Stimulated activated CD4-positive, alpha-beta T cell treated with anti-CD3 and anti-CD28 coated beads, Interleukin-12 subunit alpha, Interleukin-12 subunit beta, amount 100 ng/mL, for 24 hours (primary cell): Measurements from ENCODE around the gene KRTAP4-16.
"Not testable (repeated sequence)": the region's sequence is repeated elsewhere in the genome, so short reads cannot be mapped to it uniquely, and the experiment has no call there.

ENCODE experiments used
- DNase-seq, 2 experiments: peaks; one replicate each; pipeline ENCODE4 v3.0.0-alpha.2; 2020; ENCODE audit warnings: low read depth in 2 of 2

Gene KRTAP4-16

DNA sequence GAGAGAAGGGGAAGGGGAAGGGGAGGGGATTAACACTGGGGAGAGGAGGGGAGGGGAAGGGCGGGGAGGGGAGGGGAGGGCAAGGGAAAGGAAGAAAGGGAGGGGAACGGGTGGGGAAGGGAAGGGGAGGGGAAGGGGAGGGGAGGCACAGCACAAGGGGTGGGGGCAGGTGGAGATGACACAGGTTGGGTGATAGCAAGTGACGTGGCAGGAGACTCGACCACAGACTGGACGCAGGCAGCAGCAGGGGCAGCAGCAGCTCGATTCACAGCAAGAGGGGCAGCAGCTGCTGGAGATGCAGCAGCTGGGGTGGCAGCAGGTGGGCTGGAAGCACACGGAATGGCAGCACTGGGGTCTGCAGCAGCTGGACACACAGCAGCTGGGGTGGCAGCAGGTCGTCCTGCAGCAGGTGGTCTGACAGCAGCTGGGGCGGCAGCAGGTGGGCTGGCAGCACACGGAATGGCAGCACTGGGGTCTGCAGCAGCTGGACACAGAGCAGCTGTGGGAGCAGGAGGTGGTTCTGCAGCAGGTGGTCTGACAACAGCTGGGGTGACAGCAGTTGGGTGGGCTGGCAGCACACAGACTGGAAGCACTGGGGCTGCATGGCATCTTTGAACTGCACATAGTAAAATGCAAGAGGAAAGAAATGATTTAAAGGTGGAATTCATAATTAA, at the start of gene KRTAP4-16:
Gene KRTAP4-16, minus strand, starts transcription at position 624 of the 674 bp plus-strand sequence. Its CDS starts 0 bp downstream, at position 624.
- DNase-seq, result no peak

DNA sequence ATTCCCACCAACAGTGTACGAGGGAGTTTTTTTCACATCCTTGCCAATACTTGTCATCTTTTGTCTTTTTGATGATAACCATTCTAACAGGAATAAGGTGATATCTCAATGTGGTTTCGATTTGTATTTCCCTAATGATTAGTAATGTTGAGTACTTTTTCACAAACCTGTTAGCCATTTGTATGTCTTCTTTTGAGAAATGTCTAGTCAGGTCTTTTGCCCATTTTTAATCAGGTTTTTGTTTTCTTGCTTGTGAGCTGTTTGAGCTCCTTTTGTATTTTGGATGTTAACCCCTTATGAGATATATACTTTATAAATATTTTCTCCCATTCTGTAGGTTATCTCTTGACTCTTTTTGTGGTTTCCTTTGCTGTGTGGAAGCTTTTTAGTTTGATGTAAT, 49.5 kb upstream of the KRTAP4-16 start:
- DNase-seq, result no peak

DNA sequence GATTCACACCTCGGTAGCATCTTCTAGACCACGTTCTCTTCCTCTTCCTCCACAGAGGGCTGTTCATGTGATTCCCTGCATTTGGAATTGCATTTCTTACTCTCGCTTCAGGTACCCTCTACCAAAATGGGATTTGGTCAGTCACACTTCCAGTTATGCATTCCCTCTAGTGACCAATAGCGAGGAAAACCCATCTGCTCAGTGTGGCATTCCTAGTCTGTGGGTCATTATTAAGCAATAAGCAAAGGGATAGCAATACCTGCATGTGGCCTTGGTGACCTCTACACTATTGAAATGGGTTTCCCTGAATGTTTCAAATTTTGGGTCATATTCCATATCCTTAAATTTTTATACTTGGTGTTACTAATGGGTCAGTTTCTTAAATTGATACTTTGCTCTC, 48.0 kb upstream of the KRTAP4-16 start:
- no peak for DNase-seq

DNA sequence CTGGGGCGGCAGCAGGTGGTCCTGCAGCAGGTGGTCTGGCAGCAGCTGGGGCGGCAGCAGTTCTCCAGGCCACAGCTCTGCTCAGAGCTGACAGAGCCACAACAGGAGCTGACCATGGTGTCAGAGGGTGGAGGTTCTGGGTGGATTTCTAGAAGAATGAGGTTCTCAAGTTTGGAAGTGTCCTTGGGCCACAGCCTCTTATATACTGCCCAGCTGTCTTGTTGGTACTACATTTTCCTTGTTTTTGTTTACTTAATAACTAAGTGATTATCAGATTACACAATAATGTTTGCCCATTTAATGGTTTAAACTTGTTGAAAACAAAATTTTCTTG, 47.6 kb upstream of the KRTAP4-16 start, which contains the start of gene KRTAP4-5:
Gene KRTAP4-5, minus strand, starts transcription at position 174 of the 334 bp plus-strand sequence. Its CDS starts 58 bp downstream, at position 116.
- DNase-seq, result no peak

DNA sequence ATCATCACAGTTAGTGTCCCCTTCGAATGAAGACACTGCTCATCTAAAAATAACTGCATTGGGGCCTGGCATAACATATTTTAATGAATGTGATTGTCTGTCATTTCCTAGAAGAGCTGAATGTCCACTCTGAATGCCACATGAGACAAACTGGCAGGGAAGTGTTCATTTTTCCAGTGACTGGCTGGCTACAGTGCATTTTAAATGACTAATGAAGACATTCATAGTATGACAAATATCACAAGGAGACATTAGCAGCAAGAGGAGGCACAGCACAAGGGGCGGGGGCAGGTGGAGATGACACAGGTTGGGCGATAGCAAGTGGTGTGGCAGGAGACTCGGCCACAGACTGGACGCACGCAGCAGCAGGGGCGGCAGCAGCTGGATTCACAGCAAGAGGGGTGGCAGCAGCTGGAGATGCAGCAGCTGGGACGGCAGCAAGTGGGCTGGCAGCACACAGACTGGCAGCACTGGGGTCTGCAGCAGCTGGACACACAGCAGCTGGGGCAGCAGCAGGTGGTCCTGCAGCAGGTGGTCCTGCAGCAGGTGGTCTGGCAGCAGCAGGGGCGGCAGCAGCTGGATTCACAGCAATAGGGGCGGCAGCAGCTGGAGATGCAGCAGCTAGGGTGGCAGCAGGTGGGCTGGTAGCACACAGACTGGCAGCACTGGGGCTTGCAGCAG, 47.1 kb upstream of the KRTAP4-16 start:
- not testable (repeated sequence) for DNase-seq

DNA sequence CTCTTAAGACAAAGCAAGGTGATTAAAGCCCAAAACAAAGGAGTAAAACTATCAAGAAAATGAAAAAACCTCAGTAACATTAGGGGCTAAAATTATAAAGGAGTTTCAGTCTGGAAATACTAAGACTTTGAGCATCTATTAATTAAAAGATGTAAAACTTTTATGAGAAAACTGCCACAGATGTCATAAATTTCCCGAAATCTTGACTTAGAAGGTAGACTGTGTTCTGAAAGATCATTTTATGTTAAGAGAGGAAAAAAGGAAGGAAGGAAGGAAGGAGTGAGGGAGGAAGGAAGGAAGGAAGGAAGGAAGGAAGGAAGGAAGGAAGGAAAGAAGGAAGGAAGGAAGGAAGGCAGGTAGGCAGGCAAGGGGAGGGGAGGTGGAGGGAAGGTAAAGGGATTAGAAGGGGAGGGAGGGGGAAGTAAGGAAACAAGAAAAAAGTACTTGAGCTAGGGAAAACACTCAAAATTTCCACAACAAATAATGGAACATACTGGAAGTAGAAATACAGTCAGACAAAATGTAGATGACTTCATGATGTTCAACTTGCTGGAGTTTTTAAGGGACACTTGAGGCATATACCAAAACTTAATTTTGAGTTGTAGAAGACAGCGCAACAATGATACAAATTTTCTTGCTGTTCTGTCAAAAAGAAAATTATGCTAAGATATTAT, 45.7 kb upstream of the KRTAP4-16 start:
- DNase-seq, result no peak

DNA sequence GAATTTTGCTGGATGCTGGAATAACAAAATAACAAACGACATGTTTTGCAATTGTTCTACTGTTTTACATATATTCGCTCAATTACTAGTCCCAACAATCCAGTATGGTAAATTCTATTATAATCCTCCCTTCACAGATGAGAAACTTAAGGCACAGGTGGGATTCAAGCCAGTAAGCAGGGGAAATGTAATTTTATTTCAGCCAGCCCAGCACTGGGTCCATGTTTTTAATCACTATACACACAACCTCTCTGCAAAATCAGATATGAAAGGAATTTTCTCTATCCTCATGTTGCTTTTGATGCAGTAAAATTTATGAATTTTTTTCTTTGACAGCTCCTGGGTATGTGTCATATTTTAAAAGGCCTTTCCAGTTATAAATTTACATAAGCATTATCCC, 43.3 kb upstream of the KRTAP4-16 start:
- no peak for DNase-seq

DNA sequence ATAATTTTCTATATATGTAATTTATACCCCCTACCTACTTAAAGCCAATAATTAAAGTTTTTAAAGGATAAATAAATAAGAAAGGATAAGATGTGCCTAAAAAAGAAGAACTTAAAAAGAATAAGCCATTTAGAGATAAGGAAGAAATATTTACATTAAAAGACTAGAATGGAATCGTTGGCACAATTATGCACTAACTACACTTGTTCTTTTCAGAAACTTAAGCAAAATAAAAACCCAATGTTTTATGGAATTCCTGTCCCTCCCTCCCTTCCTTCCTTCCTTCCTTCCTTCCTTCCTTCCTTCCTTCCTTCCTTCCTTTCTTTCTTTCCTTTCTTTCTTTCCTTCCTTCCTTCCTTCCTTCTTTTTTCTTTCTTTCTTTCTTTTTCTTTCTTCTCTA, 42.8 kb upstream of the KRTAP4-16 start:
- no peak for DNase-seq

DNA sequence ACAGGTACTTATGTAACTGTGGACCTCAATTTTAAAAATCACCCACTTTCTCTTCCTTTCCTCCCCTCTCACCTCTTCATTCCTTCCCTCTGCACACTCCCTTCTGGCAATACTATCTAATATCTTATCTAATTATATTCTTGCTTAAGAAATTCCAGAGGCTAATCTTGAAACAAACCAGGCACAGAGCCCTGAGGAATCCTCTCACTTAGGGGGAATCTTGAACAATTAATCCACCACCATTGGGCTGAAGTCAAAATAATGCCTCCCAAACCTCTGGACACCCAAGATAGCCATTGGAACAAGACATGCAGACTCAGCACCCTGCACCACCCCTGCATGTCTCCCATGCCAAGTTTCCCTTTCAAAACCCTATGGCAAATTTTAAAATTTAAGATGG, 39.4 kb upstream of the KRTAP4-16 start:
- DNase-seq, result no peak

DNA sequence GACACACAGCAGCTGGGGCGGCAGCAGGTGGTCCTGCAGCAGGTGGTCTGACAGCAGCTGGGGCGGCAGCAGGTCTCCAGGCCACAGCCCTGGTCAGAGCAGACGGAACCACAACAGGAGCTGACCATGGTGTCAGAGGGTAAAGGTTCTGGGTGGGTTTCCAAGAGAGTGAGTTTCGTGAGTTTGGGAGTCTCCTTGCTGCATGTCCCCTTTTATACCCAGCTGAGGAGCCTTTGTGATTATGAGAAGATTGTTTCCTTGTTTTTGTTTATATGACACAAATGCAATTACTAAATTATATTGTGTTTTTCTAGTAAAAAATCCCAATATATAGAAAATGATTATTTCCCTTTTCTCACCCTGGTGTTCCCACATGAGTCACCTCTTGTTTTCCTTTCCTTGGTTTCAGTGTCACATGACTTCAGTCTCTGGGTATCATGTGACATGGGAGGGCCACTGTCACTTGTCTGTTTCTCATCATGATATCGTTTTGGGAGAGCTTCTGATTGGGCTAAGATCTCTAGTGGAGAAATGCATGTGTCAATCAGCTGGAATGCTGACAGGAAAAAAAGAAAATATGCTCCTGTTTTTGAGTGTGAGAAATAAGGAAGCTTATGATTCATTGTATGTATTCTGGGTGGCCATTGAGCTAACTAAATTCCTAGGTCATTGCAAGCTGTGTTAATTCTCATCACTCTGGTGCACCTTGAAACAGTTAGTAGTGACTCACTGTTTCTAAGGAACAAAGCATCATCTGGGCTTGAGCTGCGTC, 38.5 kb upstream of the KRTAP4-16 start, which contains the start of gene KRTAP4-6:
Gene KRTAP4-6, minus strand, starts transcription at position 185 of the 772 bp plus-strand sequence. Its CDS starts 57 bp downstream, at position 128.
- no peak for DNase-seq

DNA sequence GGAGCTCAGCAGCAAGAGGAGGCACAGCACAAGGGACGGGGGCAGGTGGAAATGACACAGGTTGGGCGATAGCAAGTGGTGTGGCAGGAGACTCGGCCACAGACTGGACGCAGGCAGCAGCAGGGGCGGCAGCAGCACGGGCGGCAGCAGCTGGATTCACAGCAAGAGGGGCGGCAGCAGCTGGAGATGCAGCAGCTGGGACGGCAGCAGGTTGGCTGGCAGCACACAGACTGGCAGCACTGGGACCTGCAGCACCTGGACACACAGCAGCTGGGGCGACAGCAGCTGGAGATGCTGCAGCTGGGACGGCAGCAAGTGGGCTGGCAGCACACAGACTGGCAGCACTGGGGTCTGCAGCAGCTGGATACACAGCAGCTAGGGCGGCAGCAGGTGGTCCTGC, 37.9 kb upstream of the KRTAP4-16 start:
- not testable (repeated sequence) for DNase-seq

DNA sequence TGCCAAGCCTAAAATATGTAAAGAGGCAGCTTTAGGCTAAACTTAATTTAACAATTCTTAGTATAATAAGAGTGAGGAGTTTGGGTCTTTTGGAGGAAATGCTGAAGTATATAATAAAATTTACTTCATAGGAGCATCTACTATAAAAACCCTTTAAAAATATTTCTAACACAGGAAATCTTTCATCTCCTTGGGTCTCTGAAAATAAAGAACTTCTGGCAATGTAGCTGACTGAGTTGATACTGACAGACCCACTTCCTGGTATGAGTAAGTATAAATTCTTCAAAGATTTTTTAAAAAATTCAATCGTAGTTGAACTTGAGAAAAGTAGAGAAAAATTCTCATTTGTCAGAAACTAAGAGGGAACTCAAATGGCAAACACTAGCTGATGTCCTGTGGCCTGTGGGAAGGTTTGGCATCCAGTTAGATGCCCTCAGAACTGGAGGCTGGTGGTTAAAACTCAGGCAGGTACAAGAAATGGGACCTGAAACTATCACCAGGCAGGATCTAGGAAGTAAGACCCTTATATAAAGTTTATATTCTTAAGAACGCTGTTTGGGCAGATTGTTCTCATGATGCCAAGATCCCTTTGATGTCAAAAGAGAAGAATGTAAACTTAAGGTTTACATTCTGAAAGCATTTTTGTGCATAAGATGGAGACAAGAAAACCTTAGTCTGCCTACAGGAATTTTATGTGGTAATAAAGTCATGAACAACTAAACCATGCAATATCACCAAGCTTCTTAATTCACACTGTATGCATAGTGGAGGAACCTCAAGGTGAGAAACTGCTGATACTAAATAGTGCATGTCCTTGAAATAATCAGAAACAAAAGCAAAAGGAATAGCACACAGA, 32.1 kb upstream of the KRTAP4-16 start:
- no peak for DNase-seq

DNA sequence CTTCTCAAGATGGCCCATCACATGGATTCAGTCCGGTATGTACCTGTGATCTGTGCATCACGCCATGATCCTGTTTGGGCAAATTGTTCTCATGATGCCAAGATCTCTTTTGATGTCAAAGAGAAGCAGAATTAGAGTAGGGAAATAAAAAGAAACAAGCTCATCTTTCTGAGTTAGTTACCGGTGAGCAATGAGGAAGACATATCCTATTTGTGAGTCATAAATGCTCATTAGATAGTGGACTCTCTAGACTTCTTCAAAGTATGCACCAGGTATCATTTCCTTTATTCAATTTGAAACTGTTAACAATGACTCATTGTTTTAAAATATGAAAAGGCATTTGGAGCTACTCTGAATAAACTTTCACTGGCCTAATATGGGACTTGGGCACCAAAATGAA, 30.0 kb upstream of the KRTAP4-16 start:
- DNase-seq, result no peak

DNA sequence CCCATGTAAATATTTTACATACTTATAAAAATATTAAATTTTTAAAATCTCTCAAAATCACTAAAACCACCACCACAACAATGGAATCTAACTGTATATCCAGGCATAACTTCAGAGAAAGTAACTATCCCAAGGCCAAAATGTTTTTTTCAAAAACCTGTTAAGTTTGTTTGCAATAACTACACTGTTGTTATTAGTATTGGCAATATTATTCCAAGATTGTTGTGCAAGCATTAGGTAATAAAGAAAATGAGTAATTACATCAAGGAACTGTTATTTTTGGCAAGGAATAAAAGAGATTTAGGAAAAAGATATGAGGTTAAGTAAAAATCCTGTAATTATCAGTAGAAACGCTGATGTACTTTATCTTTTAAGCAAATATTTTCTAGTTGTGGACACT, 25.4 kb upstream of the KRTAP4-16 start:
- no peak for DNase-seq

DNA sequence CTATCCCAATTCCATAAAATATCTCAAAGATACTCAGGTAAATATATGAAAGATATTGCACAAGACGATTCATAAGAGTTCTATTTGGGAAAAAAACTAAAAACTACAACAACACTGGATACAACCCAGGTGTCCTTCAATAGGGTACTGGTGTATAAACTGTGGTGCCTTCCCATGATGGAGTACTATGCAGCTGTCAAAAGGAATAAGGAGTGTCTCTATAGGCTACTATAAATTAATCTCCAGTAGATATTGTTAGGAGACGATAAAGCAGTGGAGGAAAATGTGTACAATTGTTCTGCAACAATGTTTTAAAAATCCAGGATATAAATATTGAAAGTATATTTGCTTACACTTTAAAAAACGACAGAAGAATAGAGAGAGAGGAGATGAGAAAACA, 24.4 kb upstream of the KRTAP4-16 start:
- DNase-seq, result no peak

DNA sequence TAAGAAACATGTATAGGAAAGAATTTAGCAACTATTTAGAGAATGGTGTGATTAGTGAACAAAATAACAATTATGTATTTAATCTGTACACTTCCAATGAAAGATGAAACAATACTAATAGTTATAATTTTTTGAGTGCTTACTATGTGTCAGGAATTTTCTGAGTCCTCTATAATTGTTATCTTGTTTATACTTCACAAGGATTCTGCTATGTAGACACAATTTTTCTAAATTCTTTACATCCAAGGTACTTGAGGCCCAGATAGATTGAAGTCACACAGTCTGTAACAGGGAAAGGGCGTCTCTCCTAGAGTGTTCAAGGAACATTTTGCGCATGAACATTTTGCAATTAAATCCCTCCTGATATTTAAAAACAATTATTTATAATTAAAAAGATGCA, 23.1 kb upstream of the KRTAP4-16 start:
- no peak for DNase-seq

DNA sequence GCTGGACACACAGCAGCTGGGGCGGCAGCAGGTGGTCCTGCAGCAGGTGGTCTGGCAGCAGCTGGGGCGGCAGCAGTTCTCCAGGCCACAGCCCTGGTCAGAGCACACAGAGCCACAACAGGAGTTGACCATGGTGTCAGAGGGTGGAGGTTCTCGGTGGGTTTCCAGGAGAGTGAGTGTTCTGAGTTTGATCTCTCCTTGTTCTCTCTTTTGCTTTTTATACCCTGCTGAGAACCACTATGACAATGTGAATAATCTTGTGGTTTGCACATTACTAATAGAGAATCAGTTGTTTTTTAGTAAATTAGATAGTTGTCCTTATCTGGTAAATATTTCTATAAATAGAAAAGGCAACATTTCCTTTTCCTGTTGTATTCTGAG, 22.0 kb upstream of the KRTAP4-16 start, which contains the start of gene KRTAP4-12:
Gene KRTAP4-12, minus strand, starts transcription at position 192 of the 381 bp plus-strand sequence. Its CDS starts 60 bp downstream, at position 132.
- not testable (repeated sequence) for DNase-seq

DNA sequence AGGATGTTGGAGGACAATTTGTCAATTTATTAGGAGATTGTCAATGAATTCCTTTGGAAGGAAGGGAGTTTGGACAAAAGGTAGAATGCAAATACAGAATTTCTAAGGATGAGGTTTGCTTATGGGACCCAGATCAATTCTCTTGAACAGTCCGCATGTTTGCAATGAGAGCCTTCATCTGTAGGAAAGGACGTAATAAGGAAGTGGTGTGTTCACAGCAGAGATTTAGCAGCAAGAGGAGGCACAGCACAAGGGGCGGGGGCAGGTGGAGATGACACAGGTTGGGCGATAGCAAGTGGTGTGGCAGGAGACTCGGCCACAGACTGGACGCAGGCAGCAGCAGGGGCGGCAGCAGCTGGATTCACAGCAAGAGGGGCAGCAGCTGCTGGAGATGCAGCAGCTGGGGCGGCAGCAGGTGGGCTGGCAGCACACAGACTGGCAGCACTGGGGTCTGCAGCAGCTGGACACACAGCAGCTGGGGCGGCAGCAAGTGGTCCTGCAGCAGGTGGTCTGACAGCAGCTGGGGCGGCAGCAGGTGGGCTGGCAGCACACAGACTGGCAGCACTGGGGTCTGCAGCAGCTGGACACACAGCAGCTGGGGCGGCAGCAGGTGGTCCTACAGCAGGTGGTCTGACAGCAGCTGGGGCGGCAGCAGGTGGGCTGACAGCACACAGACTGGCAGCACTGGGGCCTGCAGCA, 21.4 kb upstream of the KRTAP4-16 start:
- not testable (repeated sequence) for DNase-seq

DNA sequence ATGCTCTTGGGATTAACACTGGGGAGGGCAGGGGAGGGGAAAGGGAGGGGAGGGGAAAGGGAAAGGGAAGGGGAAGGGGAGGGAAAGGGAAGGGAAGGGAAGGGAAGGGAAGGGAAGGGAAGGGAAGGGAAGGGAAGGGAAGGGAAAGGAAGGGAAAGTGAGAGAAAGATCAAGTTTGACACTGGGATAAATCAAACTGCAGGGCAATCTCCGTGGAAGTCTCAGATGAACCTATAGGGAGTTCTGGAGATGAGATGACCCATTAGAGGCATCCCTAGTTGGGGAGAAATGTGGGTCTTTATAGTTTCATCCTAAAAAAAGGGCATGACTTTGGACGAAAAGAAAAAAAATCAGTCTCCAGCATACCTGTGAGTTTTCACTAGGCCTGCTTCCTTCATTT, 19.7 kb upstream of the KRTAP4-16 start:
- no peak for DNase-seq
